Activated effector memory CD4-positive, alpha-beta T cell treated with anti-CD3 and anti-CD28 coated beads, Interleukin-2, amount 50 U/mL, for 16 hours (primary cell): ENCODE results near the gene DOCK1.

Source experiments
- DNase-seq: peaks from one replicate; pipeline ENCODE4 v3.0.0-alpha.2; 2020

DOCK1 gene

DNA sequence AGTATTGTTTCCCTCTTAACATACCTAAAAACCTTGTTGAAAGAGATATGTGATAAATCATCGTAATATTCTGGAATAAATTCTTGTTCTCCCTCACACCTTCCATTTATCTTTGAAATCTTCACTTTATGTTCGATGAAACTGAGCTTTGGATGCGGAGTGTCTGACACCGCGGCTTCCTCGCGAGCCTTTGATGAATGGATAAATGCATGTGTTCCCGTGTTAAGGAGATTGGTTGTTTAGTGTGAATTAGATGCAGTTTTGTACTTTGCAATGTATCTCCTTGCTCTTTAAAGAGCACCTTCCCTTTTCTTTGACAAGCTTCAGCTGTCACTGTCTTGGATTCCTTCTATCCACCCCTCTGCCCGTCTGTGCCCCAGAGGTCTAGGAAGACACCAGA lies 138.1 kb downstream of the DOCK1 start:
- no peak for DNase-seq

- no peak for DNase-seq
Observed at GRCh38 chr10:127044186-127044585, 139.0 kb downstream of the DOCK1 start.

GRCh38 chr10:127046975-127047877 lies 142.0 kb downstream of the DOCK1 start:
- DNase-seq, result no peak

DNA sequence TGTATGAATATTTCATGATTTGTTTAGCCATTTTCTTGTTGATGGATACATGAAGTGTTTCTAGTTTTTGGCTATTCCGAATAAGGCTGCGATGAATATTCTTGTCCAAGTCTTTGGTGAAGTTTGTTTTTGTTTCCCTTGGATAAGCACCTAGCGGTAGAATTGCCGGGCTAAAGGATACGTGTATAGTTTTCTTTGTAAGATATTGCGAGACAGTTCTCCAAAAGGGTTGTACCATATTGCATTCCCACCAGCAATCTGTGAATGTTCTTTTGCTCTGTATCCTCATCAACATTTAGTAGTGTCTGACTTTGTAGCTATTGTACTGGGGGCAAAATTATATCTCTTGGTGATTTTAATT lies 142.6 kb downstream of the DOCK1 start:
- DNase-seq, result no peak

DNA sequence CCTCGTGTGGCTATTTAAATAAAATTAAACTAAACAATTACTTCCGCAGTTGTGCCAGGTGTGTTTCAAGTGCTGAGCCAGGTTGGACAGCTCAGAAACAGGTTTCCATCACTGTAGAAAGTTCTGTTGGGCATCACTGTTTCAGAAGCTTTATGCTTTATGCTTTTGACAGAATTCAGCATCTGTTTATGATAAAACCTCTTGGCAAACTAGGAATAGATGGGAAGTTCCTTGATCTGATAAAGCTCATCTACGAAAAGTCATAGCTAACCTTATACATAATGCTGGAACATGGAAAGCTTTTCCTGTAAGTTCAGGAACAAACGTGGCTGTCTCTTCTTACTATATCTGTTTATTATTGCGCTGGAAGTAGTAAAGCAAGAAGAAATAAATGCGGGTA lies 143.4 kb downstream of the DOCK1 start:
- DNase-seq, result no peak

- no peak for DNase-seq
Observed at GRCh38 chr10:127052001-127052400, 146.8 kb downstream of the DOCK1 start.

- no peak for DNase-seq
Observed at GRCh38 chr10:127055263-127055662, 150.0 kb downstream of the DOCK1 start.

- DNase-seq, result no peak
Observed at GRCh38 chr10:127059314-127059713, 154.1 kb downstream of the DOCK1 start.

- no peak for DNase-seq
Observed at GRCh38 chr10:127063762-127064161, 158.5 kb downstream of the DOCK1 start.

GRCh38 chr10:127064474-127064873 lies 159.2 kb downstream of the DOCK1 start:
- DNase-seq, result no peak

DNA sequence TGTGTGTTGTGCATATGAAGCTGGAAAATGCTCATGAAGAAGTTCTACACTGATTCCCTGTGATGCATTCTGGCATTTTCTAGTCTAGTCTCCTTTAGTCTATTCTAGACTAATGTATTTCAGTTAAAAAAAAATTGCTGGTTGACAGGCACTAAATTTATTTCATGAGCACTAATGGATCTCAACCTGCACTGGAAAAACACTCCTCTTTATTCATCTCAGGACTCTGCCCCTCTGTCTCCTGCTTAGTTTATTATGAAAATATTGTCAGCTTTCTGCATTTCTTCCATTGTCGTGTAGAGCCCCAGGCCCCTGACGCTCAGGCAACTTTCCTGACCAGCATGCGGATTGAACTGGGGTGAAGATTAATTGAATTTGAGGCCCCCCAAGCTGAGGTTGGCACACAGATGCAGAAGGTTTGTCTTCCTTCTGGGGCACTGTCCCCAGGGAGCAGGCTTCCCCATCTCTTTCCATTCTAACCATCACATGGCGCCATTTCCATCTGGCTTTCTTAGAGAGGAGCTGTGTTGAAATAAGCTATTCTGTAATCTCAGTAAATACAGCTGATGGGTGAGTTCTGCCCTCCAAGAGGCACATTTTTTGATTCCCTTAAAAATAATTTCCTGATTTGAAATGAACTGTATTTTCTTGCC lies 162.4 kb downstream of the DOCK1 start:
- DNase-seq, result no peak

- DNase-seq, result no peak
Observed at GRCh38 chr10:127068485-127068884, 163.3 kb downstream of the DOCK1 start.

GRCh38 chr10:127069436-127069835 lies 164.2 kb downstream of the DOCK1 start:
- DNase-seq, result no peak

GRCh38 chr10:127071126-127071525 lies 165.9 kb downstream of the DOCK1 start:
- DNase-seq, result no peak

- DNase-seq, result no peak
Observed at GRCh38 chr10:127073666-127074065, 168.4 kb downstream of the DOCK1 start.

DNA sequence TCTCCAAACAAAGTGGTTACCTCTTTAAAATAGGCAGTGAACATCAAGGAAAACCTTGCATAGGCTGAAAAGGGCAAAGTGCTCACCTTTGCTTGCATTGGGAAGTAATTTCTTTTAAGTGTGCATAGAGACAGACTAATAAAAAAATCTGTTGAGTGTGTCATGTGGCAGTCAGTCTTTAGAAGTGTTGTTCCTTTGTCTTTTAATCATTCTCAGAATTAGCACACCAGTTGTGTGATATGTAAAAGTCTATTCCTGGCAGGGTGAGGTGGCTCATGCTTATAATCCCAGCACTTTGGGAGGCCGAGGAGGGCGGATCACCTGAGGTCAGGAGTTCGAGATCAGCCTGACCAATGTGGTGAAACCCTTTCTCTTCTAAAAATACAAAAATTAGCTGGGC lies 174.2 kb downstream of the DOCK1 start:
- DNase-seq, result no peak

- no peak for DNase-seq
Observed at GRCh38 chr10:127080317-127080716, 175.1 kb downstream of the DOCK1 start.

GRCh38 chr10:127081851-127082345 lies 176.7 kb downstream of the DOCK1 start:
- no peak for DNase-seq

DNA sequence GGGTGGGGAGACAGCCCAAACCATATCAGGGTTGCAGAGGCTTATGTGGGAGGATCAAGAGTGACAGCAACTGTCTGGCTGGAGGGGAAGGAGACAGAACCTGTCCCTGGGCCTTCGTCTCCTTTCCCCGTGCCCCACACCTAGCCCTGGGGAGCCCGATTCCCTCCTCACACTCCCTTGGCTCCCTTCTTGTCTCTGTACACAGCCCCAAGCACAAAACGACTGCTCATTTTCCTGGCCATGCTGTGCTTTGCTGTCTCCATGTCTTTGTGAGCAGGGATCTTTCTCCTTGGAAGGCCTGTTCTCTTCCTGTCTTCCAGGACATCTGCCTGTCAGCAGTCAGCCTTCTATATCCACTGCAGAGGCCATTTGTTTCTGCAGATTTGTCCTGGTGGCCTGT lies 177.4 kb downstream of the DOCK1 start:
- no peak for DNase-seq

GRCh38 chr10:127085957-127086356 lies 180.7 kb downstream of the DOCK1 start:
- no peak for DNase-seq

DNA sequence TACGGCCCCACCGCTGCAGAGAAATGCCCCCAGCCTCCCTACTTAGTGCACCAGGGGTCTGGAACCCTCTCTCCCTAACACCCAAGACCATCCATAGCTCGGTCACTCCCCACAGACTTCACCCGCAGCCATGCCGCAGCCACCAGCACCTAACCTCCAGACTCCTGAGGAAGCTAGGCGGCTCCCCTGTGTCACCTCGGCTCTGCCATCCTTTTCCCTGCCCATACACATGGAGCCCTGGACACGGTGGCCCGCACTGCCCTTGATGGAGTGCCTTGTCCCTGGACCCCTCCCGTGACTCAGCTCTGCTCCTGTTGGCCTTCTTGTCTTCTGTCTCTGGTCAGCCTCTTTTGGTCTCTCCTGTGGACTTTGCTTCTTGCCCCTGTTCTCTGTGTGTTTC lies 183.7 kb downstream of the DOCK1 start:
- DNase-seq, result no peak

GRCh38 chr10:127089446-127089845 lies 184.2 kb downstream of the DOCK1 start:
- no peak for DNase-seq

- DNase-seq, result no peak
Observed at GRCh38 chr10:127090138-127090537, 184.9 kb downstream of the DOCK1 start.

DNA sequence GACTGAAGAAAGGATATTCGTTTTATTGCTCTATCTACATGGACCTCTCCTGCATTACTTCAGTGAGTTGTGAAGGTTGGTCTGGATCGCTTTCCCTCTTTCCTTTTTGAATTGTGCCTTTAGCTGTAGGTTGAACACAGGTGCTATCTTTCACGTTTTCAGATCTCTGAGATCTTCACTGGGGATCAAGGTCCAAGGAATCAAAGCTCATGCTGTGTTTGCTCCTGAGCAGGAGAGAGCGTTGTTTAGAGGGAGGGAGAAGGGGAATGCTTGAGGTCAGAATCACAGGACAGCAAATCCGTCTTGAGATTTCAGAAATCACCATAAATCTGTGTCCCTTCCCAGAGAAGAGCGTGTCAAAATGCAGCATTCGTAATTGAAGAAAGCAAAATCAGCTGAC lies 186.1 kb downstream of the DOCK1 start:
- DNase-seq, result no peak
